K562 (cell line): ENCODE data around the gene TPSG1. TPM values are rescaled to one million over a fixed set of nuclear protein-coding genes. Genes with fewer than 3 reads are reported as not detected.

Source experiments
- DPF2 ChIP-seq: fragments of 450-650 bp; IDR thresholded peaks from 2 replicates; pipeline ENCODE4 v1.6.1; 2016
- HLTF ChIP-seq: fragments of 450-650 bp; IDR thresholded peaks from 2 replicates; pipeline ENCODE4 v1.6.1; 2016
- KDM2B ChIP-seq: fragments of 250-450 bp; sonication (Bioruptor Pico); IDR thresholded peaks from 2 replicates; pipeline ENCODE4 v1.8.0; 2021; ENCODE audit warnings: mild to moderate bottlenecking, moderate library complexity
- NFE2 ChIP-seq: IDR thresholded peaks from 2 replicates; pipeline ENCODE4 v1.6.1; 2014; ENCODE audit warnings: antibody characterized with exemption, low read depth
- TEAD2 ChIP-seq: fragments of 450-650 bp; IDR thresholded peaks from 2 replicates; pipeline ENCODE4 v1.6.1; 2016; ENCODE audit warnings: missing genetic modification characterization, control low read depth, missing compliant biosample characterization
- polyA plus RNA-seq, 8 experiments: library from polyadenylated mRNA; depleted of rRNA in 4 of 8; stranded (reverse) in 5 of 8; unstranded in 3 of 8; fragments of >200 nt; fragmentation: Nextera tagmentation in 2 of 8; fragmentation: Illumina TruSeq in 1 of 8; extraction: Ambion mirVana in 2 of 8; extraction: Trizol in 1 of 8; gene quantifications; 2 replicates each; pipeline versions ENCODE4 v1.2.1 to v1.2.3, GENCODE V29; 2011 to 2014; ENCODE audit warnings: inconsistent platforms in 1 of 8, missing spikeins in 1 of 8
- total RNA-seq, 7 experiments: library from RNA; depleted of rRNA in 6 of 7; stranded (reverse); fragments of >200 nt in 6 of 7; fragmentation: Illumina TruSeq in 2 of 7; extraction: Trizol in 2 of 7; gene quantifications; 2 replicates each; pipeline versions ENCODE4 v1.2.1 to v1.2.3, GENCODE V29; 2011 to 2021; ENCODE audit warnings: low replicate concordance in 1 of 7
- TF ChIP-seq, protein P1 (sequence below): IDR thresholded peaks from 3 replicates; pipeline ENCODE4 v1.6.1; 2011; ENCODE audit warnings: borderline replicate concordance, mild to moderate bottlenecking, moderate library complexity; ENCODE audit not compliant: insufficient read length; ENCODE audit errors: extremely low read depth
- TF ChIP-seq, protein P2 (sequence below): fragments of 250-450 bp; sonication (Bioruptor Pico); IDR thresholded peaks from 2 replicates; pipeline ENCODE4 v1.5.0; 2020; ENCODE audit warnings: mild to moderate bottlenecking, borderline replicate concordance
- TF ChIP-seq, protein P3 (sequence below): fragments of 250-450 bp; sonication (Bioruptor Pico); IDR thresholded peaks from 2 replicates; pipeline ENCODE4 v1.5.0; 2020; ENCODE audit warnings: mild to moderate bottlenecking

TPSG1 gene
- total and polyA plus RNA-seq, 9 of the 15 experiments (the other 6 are each of a cell fraction or from before 2014, with no cell fraction given): not detected

DNA sequence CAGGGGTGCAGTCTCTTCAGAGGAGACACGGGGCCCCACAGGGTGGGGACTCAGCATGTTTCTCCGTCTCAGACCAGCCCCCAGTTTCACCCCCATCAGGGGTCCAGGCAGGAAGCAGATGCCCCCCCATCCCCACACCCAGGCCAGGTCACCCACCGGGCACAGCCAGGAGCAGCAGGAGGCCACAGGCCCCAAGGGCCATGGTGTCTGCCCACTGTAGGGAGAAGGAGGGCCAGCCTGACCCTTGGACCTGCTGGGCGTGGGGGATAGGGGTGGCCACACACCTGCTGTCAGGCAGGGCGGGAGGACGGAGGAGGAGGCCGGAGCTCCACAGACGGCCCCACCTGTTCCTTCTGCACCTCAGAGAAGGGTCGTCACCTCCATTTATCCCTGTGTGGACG lies at the start of gene TPSG1 (continued):
- TF ChIP-seq KDM2B (CRISPR knock-in tag): no peak
- TF ChIP-seq NFE2: no peak
- TF ChIP-seq HLTF: no peak
- TF ChIP-seq DPF2: no peak
- TF ChIP-seq, protein P1, sequence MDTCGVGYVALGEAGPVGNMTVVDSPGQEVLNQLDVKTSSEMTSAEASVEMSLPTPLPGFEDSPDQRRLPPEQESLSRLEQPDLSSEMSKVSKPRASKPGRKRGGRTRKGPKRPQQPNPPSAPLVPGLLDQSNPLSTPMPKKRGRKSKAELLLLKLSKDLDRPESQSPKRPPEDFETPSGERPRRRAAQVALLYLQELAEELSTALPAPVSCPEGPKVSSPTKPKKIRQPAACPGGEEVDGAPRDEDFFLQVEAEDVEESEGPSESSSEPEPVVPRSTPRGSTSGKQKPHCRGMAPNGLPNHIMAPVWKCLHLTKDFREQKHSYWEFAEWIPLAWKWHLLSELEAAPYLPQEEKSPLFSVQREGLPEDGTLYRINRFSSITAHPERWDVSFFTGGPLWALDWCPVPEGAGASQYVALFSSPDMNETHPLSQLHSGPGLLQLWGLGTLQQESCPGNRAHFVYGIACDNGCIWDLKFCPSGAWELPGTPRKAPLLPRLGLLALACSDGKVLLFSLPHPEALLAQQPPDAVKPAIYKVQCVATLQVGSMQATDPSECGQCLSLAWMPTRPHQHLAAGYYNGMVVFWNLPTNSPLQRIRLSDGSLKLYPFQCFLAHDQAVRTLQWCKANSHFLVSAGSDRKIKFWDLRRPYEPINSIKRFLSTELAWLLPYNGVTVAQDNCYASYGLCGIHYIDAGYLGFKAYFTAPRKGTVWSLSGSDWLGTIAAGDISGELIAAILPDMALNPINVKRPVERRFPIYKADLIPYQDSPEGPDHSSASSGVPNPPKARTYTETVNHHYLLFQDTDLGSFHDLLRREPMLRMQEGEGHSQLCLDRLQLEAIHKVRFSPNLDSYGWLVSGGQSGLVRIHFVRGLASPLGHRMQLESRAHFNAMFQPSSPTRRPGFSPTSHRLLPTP: no peak
- no peak for TF ChIP-seq TEAD2 (tag)
- TF ChIP-seq, protein P2, sequence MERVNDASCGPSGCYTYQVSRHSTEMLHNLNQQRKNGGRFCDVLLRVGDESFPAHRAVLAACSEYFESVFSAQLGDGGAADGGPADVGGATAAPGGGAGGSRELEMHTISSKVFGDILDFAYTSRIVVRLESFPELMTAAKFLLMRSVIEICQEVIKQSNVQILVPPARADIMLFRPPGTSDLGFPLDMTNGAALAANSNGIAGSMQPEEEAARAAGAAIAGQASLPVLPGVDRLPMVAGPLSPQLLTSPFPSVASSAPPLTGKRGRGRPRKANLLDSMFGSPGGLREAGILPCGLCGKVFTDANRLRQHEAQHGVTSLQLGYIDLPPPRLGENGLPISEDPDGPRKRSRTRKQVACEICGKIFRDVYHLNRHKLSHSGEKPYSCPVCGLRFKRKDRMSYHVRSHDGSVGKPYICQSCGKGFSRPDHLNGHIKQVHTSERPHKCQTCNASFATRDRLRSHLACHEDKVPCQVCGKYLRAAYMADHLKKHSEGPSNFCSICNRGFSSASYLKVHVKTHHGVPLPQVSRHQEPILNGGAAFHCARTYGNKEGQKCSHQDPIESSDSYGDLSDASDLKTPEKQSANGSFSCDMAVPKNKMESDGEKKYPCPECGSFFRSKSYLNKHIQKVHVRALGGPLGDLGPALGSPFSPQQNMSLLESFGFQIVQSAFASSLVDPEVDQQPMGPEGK (CRISPR knock-in tag): no peak
- TF ChIP-seq, protein P3, sequence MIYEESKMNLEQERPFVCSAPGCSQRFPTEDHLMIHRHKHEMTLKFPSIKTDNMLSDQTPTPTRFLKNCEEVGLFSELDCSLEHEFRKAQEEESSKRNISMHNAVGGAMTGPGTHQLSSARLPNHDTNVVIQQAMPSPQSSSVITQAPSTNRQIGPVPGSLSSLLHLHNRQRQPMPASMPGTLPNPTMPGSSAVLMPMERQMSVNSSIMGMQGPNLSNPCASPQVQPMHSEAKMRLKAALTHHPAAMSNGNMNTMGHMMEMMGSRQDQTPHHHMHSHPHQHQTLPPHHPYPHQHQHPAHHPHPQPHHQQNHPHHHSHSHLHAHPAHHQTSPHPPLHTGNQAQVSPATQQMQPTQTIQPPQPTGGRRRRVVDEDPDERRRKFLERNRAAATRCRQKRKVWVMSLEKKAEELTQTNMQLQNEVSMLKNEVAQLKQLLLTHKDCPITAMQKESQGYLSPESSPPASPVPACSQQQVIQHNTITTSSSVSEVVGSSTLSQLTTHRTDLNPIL (CRISPR knock-in tag): no peak
- TF ChIP-seq, all 486 proteins: peak for 0
